ENCODE measurements around the gene DHX35.
"Not testable (repeated sequence)": the region's sequence is repeated elsewhere in the genome, so short reads cannot be mapped to it uniquely, and the experiment has no call there.

- TF ChIP-seq ZNF48 (tag by site-specific recombination; IDR thresholded peaks at IDR 0.05); PRDM1 (tag by site-specific recombination; IDR thresholded peaks at IDR 0.05); HOXA7 (CRISPR knock-in tag; IDR thresholded peaks at IDR 0.05; ENCODE audit: borderline replicate concordance); CTCF (tag by site-specific recombination; IDR thresholded peaks at IDR 0.05); ZNF202 (tag by site-specific recombination; IDR thresholded peaks at IDR 0.05; ENCODE audit: borderline replicate concordance); HOXC10 (CRISPR knock-in tag; IDR thresholded peaks at IDR 0.05): not testable (repeated sequence)
These were observed 1.9 kb upstream of the DHX35 start for GRCh38 chr20:38960187-38960687.

All from HEK293 (cell line).